Measurements from ENCODE around the gene PRR22.

Gene PRR22

GRCh38 chr19:5767949-5768348 is 16.6 kb downstream of the PRR22 start:
- H3K18ac ChIP-seq (ENCODE audit: low read length): no peak overlapping the region
- no peaks in the 10 kb centered on the region for H3K27me3 ChIP-seq (ENCODE audit: control insufficient read depth in 3 of 3, insufficient read depth in 3 of 3, low read depth in 1 of 3, low read length in 3 of 3)
- H2BK120ac ChIP-seq (ENCODE audit: low read depth, low read length): no peak overlapping the region
- no CpG with 5 or more reads among the region's 10 CpGs for WGBS, 2 donors (ENCODE audit: extremely low coverage in 2 of 2, insufficient read length in 2 of 2, insufficient replicate concordance in 1 of 2)
- H3K4ac ChIP-seq (ENCODE audit: low read length): no peak overlapping the region
- H3K23ac ChIP-seq (ENCODE audit: low read depth, low read length, poor library complexity): no peak overlapping the region
- H2BK12ac ChIP-seq (ENCODE audit: low read length): no peak overlapping the region
- no peak for DNase-seq (ENCODE audit: low spot score)
- H3K14ac ChIP-seq (ENCODE audit: low read length): no peak overlapping the region
- no peak overlapping the region for H4K91ac ChIP-seq (ENCODE audit: low read depth, low read length, poor library complexity)
- H3K36me3 ChIP-seq (replicated peaks in 1 of 2; ENCODE audit: control insufficient read depth in 2 of 2, insufficient read depth in 2 of 2, low read length in 2 of 2): no peaks in the 10 kb centered on the region
- H3K4me2 ChIP-seq (ENCODE audit: insufficient read depth, low read length, poor library complexity, severe bottlenecking): no peak overlapping the region
- no peak overlapping the region for H4K8ac ChIP-seq (ENCODE audit: low read depth, low read length)
- H2BK15ac ChIP-seq (ENCODE audit: low read length): no peak overlapping the region
- no peaks in the 10 kb centered on the region for H3K79me1 ChIP-seq (ENCODE audit: low read depth, low read length)
- no peak overlapping the region for H3K27ac ChIP-seq (replicated peaks; ENCODE audit: low read length)
- peak overlapping the region; percentile 56 for H2AK5ac ChIP-seq (ENCODE audit: low read depth, low read length)
- no peak overlapping the region for H3K9ac ChIP-seq (ENCODE audit: low read depth, low read length, poor library complexity)
- H3K9me3 ChIP-seq (replicated peaks in 1 of 2; ENCODE audit: control insufficient read depth in 2 of 2, insufficient read depth in 1 of 2, low read depth in 1 of 2, low read length in 2 of 2): no peaks in the 10 kb centered on the region
- no peak overlapping the region for H3K4me3 ChIP-seq (ENCODE audit: low read length in 2 of 2)
- H2BK5ac ChIP-seq (ENCODE audit: low read length): no peak overlapping the region
- no peak overlapping the region for H2AFZ ChIP-seq (ENCODE audit: low read length)
- H3K4me1 ChIP-seq (ENCODE audit: control insufficient read depth in 2 of 2, insufficient read depth in 1 of 2, low read depth in 1 of 2, low read length in 2 of 2): no peaks in the 10 kb centered on the region

GRCh38 chr19:5765220-5765619 is 19.3 kb downstream of the PRR22 start:
- Histone ChIP-seq H3K4me2 (ENCODE audit: insufficient read depth, low read length, poor library complexity, severe bottlenecking) (no peak overlapping the region), H3K27me3 (ENCODE audit: control insufficient read depth in 3 of 3, insufficient read depth in 3 of 3, low read depth in 1 of 3, low read length in 3 of 3) (no peaks in the 10 kb centered on the region), H3K27ac (replicated peaks; ENCODE audit: low read length) (no peak overlapping the region), H3K9ac (ENCODE audit: low read depth, low read length, poor library complexity) (no peak overlapping the region), H3K9me3 (replicated peaks in 1 of 2; ENCODE audit: control insufficient read depth in 2 of 2, insufficient read depth in 1 of 2, low read depth in 1 of 2, low read length in 2 of 2) (no peaks in the 10 kb centered on the region), H3K18ac (ENCODE audit: low read length) (no peak overlapping the region), H3K36me3 (replicated peaks in 1 of 2; ENCODE audit: control insufficient read depth in 2 of 2, insufficient read depth in 2 of 2, low read length in 2 of 2) (no peaks in the 10 kb centered on the region), H2BK15ac (ENCODE audit: low read length) (no peak overlapping the region), H3K23ac (ENCODE audit: low read depth, low read length, poor library complexity) (no peak overlapping the region), H2AFZ (ENCODE audit: low read length) (no peak overlapping the region), H3K79me1 (ENCODE audit: low read depth, low read length) (no peaks in the 10 kb centered on the region), H3K4me1 (ENCODE audit: control insufficient read depth in 2 of 2, insufficient read depth in 1 of 2, low read depth in 1 of 2, low read length in 2 of 2) (no peaks in the 10 kb centered on the region), H3K4me3 (ENCODE audit: low read length in 2 of 2) (no peak overlapping the region), H3K4ac (ENCODE audit: low read length) (no peak overlapping the region), H2BK5ac (ENCODE audit: low read length) (no peak overlapping the region), H2BK12ac (ENCODE audit: low read length) (no peak overlapping the region), H3K14ac (ENCODE audit: low read length) (no peak overlapping the region), H4K8ac (ENCODE audit: low read depth, low read length) (no peak overlapping the region), H2AK5ac (ENCODE audit: low read depth, low read length) (no peak overlapping the region), H4K91ac (ENCODE audit: low read depth, low read length, poor library complexity) (no peak overlapping the region), H2BK120ac (ENCODE audit: low read depth, low read length) (no peak overlapping the region)
- WGBS, 2 donors (ENCODE audit: extremely low coverage in 2 of 2, insufficient read length in 2 of 2, insufficient replicate concordance in 1 of 2): no CpG with 5 or more reads among the region's 3 CpGs
- DNase-seq (ENCODE audit: low spot score): no peak

DNA sequence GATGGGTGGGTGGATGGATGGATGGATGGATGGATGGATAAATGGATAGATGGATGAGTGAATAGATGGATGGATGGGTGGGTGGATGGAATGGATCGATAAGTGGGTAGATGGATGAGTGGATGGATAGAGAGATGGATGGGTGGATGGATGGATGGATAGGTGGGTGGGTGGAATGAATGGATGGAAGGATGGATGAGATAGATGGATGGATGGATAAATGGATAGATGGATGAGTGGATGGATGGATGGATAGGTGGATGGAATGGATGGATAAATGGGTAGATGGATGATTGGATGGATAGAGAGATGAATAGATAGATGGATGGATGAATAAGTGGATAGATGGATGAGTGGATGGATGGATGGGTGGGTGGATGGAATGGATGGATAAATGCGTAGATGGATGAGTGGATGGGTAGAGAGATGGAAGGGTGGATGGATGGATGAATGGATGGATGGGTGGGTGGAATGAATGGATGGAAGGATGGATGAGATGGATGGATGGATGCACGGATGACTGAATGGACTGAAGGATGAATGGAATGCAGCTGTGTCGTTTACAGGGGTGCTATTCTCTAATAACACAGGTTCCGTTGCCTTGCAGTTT is 21.8 kb downstream of the PRR22 start:
- no peak overlapping the region for H3K4me3 ChIP-seq (ENCODE audit: low read length in 2 of 2)
- H3K4me1 ChIP-seq (ENCODE audit: control insufficient read depth in 2 of 2, insufficient read depth in 1 of 2, low read depth in 1 of 2, low read length in 2 of 2): no peaks in the 10 kb centered on the region
- no peak overlapping the region for H2BK12ac ChIP-seq (ENCODE audit: low read length)
- H4K91ac ChIP-seq (ENCODE audit: low read depth, low read length, poor library complexity): no peak overlapping the region
- H3K9ac ChIP-seq (ENCODE audit: low read depth, low read length, poor library complexity): no peak overlapping the region
- H2AFZ ChIP-seq (ENCODE audit: low read length): no peak overlapping the region
- no peak overlapping the region for H3K4me2 ChIP-seq (ENCODE audit: insufficient read depth, low read length, poor library complexity, severe bottlenecking)
- H2BK120ac ChIP-seq (ENCODE audit: low read depth, low read length): no peak overlapping the region
- no peak overlapping the region for H2BK5ac ChIP-seq (ENCODE audit: low read length)
- H2AK5ac ChIP-seq (ENCODE audit: low read depth, low read length): no peak overlapping the region
- no peak overlapping the region for H3K18ac ChIP-seq (ENCODE audit: low read length)
- H3K36me3 ChIP-seq (replicated peaks in 1 of 2; ENCODE audit: control insufficient read depth in 2 of 2, insufficient read depth in 2 of 2, low read length in 2 of 2): no peaks in the 10 kb centered on the region
- H2BK15ac ChIP-seq (ENCODE audit: low read length): no peak overlapping the region
- H3K9me3 ChIP-seq (replicated peaks in 1 of 2; ENCODE audit: control insufficient read depth in 2 of 2, insufficient read depth in 1 of 2, low read depth in 1 of 2, low read length in 2 of 2): no peaks in the 10 kb centered on the region
- WGBS, 2 donors (ENCODE audit: extremely low coverage in 2 of 2, insufficient read length in 2 of 2, insufficient replicate concordance in 1 of 2): 100% methylated on average over 2 of the region's 5 CpGs; no CpG with 5 or more reads in 1 of the 2 donors
- no peak for DNase-seq (ENCODE audit: low spot score)
- H4K8ac ChIP-seq (ENCODE audit: low read depth, low read length): no peak overlapping the region
- H3K4ac ChIP-seq (ENCODE audit: low read length): no peak overlapping the region
- no peak overlapping the region for H3K23ac ChIP-seq (ENCODE audit: low read depth, low read length, poor library complexity)
- no peak overlapping the region for H3K14ac ChIP-seq (ENCODE audit: low read length)
- no peaks in the 10 kb centered on the region for H3K79me1 ChIP-seq (ENCODE audit: low read depth, low read length)
- H3K27me3 ChIP-seq (ENCODE audit: control insufficient read depth in 3 of 3, insufficient read depth in 3 of 3, low read depth in 1 of 3, low read length in 3 of 3): no peaks in the 10 kb centered on the region
- H3K27ac ChIP-seq (replicated peaks; ENCODE audit: low read length): no peak overlapping the region

- Histone ChIP-seq H3K36me3 (replicated peaks in 1 of 2; ENCODE audit: control insufficient read depth in 2 of 2, insufficient read depth in 2 of 2, low read length in 2 of 2) (no peaks in the 10 kb centered on the region), H2BK120ac (ENCODE audit: low read depth, low read length) (peak overlapping the region; percentile 28), H2BK5ac (ENCODE audit: low read length) (no peak overlapping the region), H4K8ac (ENCODE audit: low read depth, low read length) (no peak overlapping the region), H4K91ac (ENCODE audit: low read depth, low read length, poor library complexity) (no peak overlapping the region), H2BK12ac (ENCODE audit: low read length) (no peak overlapping the region), H3K27me3 (ENCODE audit: control insufficient read depth in 3 of 3, insufficient read depth in 3 of 3, low read depth in 1 of 3, low read length in 3 of 3) (no peaks in the 10 kb centered on the region), H3K18ac (ENCODE audit: low read length) (no peak overlapping the region), H3K4me3 (ENCODE audit: low read length in 2 of 2) (no peak overlapping the region), H3K23ac (ENCODE audit: low read depth, low read length, poor library complexity) (no peak overlapping the region), H3K9me3 (replicated peaks in 1 of 2; ENCODE audit: control insufficient read depth in 2 of 2, insufficient read depth in 1 of 2, low read depth in 1 of 2, low read length in 2 of 2) (no peaks in the 10 kb centered on the region), H2AFZ (ENCODE audit: low read length) (peak overlapping the region; percentile 2), H3K14ac (ENCODE audit: low read length) (no peak overlapping the region), H3K79me1 (ENCODE audit: low read depth, low read length) (no peaks in the 10 kb centered on the region), H3K4me1 (ENCODE audit: control insufficient read depth in 2 of 2, insufficient read depth in 1 of 2, low read depth in 1 of 2, low read length in 2 of 2) (no peaks in the 10 kb centered on the region), H2AK5ac (ENCODE audit: low read depth, low read length) (no peak overlapping the region), H3K4ac (ENCODE audit: low read length) (no peak overlapping the region), H3K9ac (ENCODE audit: low read depth, low read length, poor library complexity) (no peak overlapping the region), H2BK15ac (ENCODE audit: low read length) (no peak overlapping the region), H3K27ac (replicated peaks; ENCODE audit: low read length) (no peak overlapping the region), H3K4me2 (ENCODE audit: insufficient read depth, low read length, poor library complexity, severe bottlenecking) (no peak overlapping the region)
- WGBS, 2 donors (ENCODE audit: extremely low coverage in 2 of 2, insufficient read length in 2 of 2, insufficient replicate concordance in 1 of 2): no CpG with 5 or more reads among the region's 6 CpGs
- no peak for DNase-seq (ENCODE audit: low spot score)
Measured at GRCh38 chr19:5753743-5754142, 30.8 kb downstream of the PRR22 start.
